Neural progenitor cell (in vitro differentiated cells): ENCODE measurements around the gene MAP7. TPM values are rescaled to one million over a fixed set of nuclear protein-coding genes. Genes with fewer than 3 reads are reported as not detected.

ENCODE experiments used
- DNase-seq: peaks from one replicate; pipeline ENCODE4 v3.0.0-alpha.2; 2016; ENCODE audit warnings: low spot score
- H2AFZ ChIP-seq: fragments of 200-600 bp; sonication (generic); replicated peaks from 2 replicates; pipeline ENCODE4 v1.6.1; 2016; ENCODE audit warnings: antibody characterized with exemption
- H3F3A ChIP-seq: fragments of 200-600 bp; sonication (generic); 2 replicates; pipeline ENCODE4 v1.6.1; 2016; ENCODE audit warnings: antibody characterized with exemption, low read depth
- H3K27ac ChIP-seq: fragments of 200-600 bp; sonication (generic); 2 replicates; pipeline ENCODE4 v1.5.1; 2016; ENCODE audit warnings: mild to moderate bottlenecking
- H3K27me3 ChIP-seq: fragments of 200-600 bp; sonication (generic); 2 replicates; pipeline ENCODE4 v1.6.1; 2016; ENCODE audit warnings: mild to moderate bottlenecking, moderate library complexity
- H3K36me3 ChIP-seq: fragments of 200-600 bp; sonication (generic); 2 replicates; pipeline ENCODE4 v1.5.1; 2016
- H3K4me1 ChIP-seq: fragments of 200-600 bp; sonication (generic); 2 replicates; pipeline ENCODE4 v1.6.1; 2016; ENCODE audit warnings: mixed run types
- H3K4me2 ChIP-seq: fragments of 200-600 bp; sonication (generic); 2 replicates; pipeline ENCODE4 v1.6.1; 2016
- H3K4me3 ChIP-seq: fragments of 200-600 bp; sonication (generic); 2 replicates; pipeline ENCODE4 v1.5.1; 2016
- H3K79me2 ChIP-seq: fragments of 200-600 bp; sonication (generic); 2 replicates; pipeline ENCODE4 v1.6.1; 2016; ENCODE audit warnings: low read depth
- H3K9ac ChIP-seq: fragments of 200-600 bp; sonication (generic); 2 replicates; pipeline ENCODE4 v1.6.1; 2016
- H3K9me3 ChIP-seq: fragments of 200-600 bp; sonication (generic); 2 replicates; pipeline ENCODE4 v1.5.1; 2016; ENCODE audit warnings: low read depth
- H4K20me1 ChIP-seq: fragments of 200-600 bp; sonication (generic); 2 replicates; pipeline ENCODE4 v1.6.1; 2016; ENCODE audit warnings: low read depth
- H3K27ac Mint-ChIP-seq: 3 replicates; pipeline ENCODE4 v1.8.0; 2021; ENCODE audit warnings: mixed read lengths
- H3K27me3 Mint-ChIP-seq: 2 replicates; pipeline ENCODE4 v1.8.0; 2022; ENCODE audit warnings: low read depth, mild to moderate bottlenecking, inconsistent platforms, moderate library complexity, mixed read lengths; ENCODE audit not compliant: insufficient read depth
- H3K36me3 Mint-ChIP-seq: 3 replicates; pipeline ENCODE4 v1.8.0; 2021; ENCODE audit warnings: mixed read lengths
- H3K4me1 Mint-ChIP-seq: 3 replicates; pipeline ENCODE4 v1.8.0; 2021; ENCODE audit warnings: mixed read lengths
- H3K4me3 Mint-ChIP-seq: 3 replicates; pipeline ENCODE4 v1.8.0; 2021; ENCODE audit warnings: mild to moderate bottlenecking, moderate library complexity, mixed read lengths
- H3K9me3 Mint-ChIP-seq: 3 replicates; pipeline ENCODE4 v1.8.0; 2020; ENCODE audit warnings: mixed read lengths
- CTCF ChIP-seq: fragments of 200-600 bp; sonication (generic); IDR thresholded peaks from 2 replicates; pipeline ENCODE4 v1.5.1; 2017; ENCODE audit warnings: antibody characterized with exemption, mild to moderate bottlenecking
- EZH2 ChIP-seq: fragments of 200-600 bp; sonication (generic); IDR thresholded peaks from 2 replicates; pipeline ENCODE4 v1.6.1; 2017; ENCODE audit warnings: antibody characterized with exemption, mild to moderate bottlenecking, moderate library complexity
- EZH2phosphoT487 ChIP-seq: fragments of 200-600 bp; sonication (generic); IDR thresholded peaks from 2 replicates; pipeline ENCODE4 v1.6.1; 2017; ENCODE audit warnings: antibody characterized with exemption
- total RNA-seq: library from RNA; depleted of rRNA; stranded (reverse); fragments of >200 nt; gene quantifications from 2 replicates; pipeline ENCODE4 v1.2.3, GENCODE V29; 2015; ENCODE audit warnings: low replicate concordance

MAP7 gene
- total RNA-seq, 1 donor from 2014 or later, result 9.0 TPM

- no peaks in the 10 kb centered on the region for H3K9me3 Mint-ChIP-seq
- H3K4me2 ChIP-seq, result peak overlapping the region; percentile 60
- H3K27ac Mint-ChIP-seq, result no peak overlapping the region
- no peaks in the 10 kb centered on the region for H3K36me3 Mint-ChIP-seq
- H3F3A ChIP-seq, result peaks cover 18% of the 10 kb centered on the region
- H2AFZ ChIP-seq, result no peak overlapping the region
- no peaks in the 10 kb centered on the region for H3K27me3 ChIP-seq
- H3K36me3 ChIP-seq, result no peaks in the 10 kb centered on the region
- H3K4me3 ChIP-seq, result no peak overlapping the region
- DNase-seq, result no peak
- no peak overlapping the region for H3K9ac ChIP-seq
- H3K79me2 ChIP-seq, result peaks cover 4% of the 10 kb centered on the region
- H3K4me1 ChIP-seq, result peaks cover 43% of the 10 kb centered on the region
- H3K4me3 Mint-ChIP-seq, result no peak overlapping the region
- no peak for TF ChIP-seq EZH2
- TF ChIP-seq EZH2phosphoT487, result no peak
- no peak for TF ChIP-seq CTCF
- peak overlapping the region; percentile 31 for H3K27ac ChIP-seq
- peaks cover 41% of the 10 kb centered on the region for H3K4me1 Mint-ChIP-seq
- no peaks in the 10 kb centered on the region for H3K9me3 ChIP-seq
- no peaks in the 10 kb centered on the region for H4K20me1 ChIP-seq
- no peaks in the 10 kb centered on the region for H3K27me3 Mint-ChIP-seq
These were observed 25.8 kb downstream of the MAP7 start for GRCh38 chr6:136524339-136524935.

- Histone ChIP-seq H3K4me2 (no peak overlapping the region), H3K4me3 (no peak overlapping the region), H3K36me3 (no peaks in the 10 kb centered on the region), H3K9me3 (no peaks in the 10 kb centered on the region), H3K27me3 (no peaks in the 10 kb centered on the region), H3K27ac (no peak overlapping the region), H3K4me1 (peaks cover 41% of the 10 kb centered on the region), H2AFZ (no peak overlapping the region), H3F3A (peaks cover 18% of the 10 kb centered on the region), H3K9ac (no peak overlapping the region), H3K79me2 (peaks cover 4% of the 10 kb centered on the region), H4K20me1 (no peaks in the 10 kb centered on the region)
- no peak overlapping the region for H3K27ac Mint-ChIP-seq
- peaks cover 38% of the 10 kb centered on the region for H3K4me1 Mint-ChIP-seq
- no peak for DNase-seq
- no peak for TF ChIP-seq EZH2phosphoT487
- TF ChIP-seq EZH2, result no peak
- no peak for TF ChIP-seq CTCF
- no peaks in the 10 kb centered on the region for H3K9me3 Mint-ChIP-seq
- no peak overlapping the region for H3K4me3 Mint-ChIP-seq
- no peaks in the 10 kb centered on the region for H3K27me3 Mint-ChIP-seq
- H3K36me3 Mint-ChIP-seq, result no peaks in the 10 kb centered on the region
These were observed 27.0 kb downstream of the MAP7 start for GRCh38 chr6:136523196-136523595.

GRCh38 chr6:136522636-136523035, 27.6 kb downstream of the MAP7 start:
- no peak overlapping the region for H2AFZ ChIP-seq
- H3K36me3 ChIP-seq, result no peaks in the 10 kb centered on the region
- H3K4me1 ChIP-seq, result peaks cover 35% of the 10 kb centered on the region
- peaks cover 4% of the 10 kb centered on the region for H3K79me2 ChIP-seq
- H3K4me3 ChIP-seq, result no peak overlapping the region
- H3K27ac ChIP-seq, result no peak overlapping the region
- TF ChIP-seq EZH2phosphoT487 (no peak), CTCF (no peak), EZH2 (no peak)
- peaks cover 34% of the 10 kb centered on the region for H3K4me1 Mint-ChIP-seq
- H3K9ac ChIP-seq, result no peak overlapping the region
- no peaks in the 10 kb centered on the region for H3K27me3 ChIP-seq
- no peak overlapping the region for H3K4me3 Mint-ChIP-seq
- H3K9me3 Mint-ChIP-seq, result no peaks in the 10 kb centered on the region
- H3K9me3 ChIP-seq, result no peaks in the 10 kb centered on the region
- DNase-seq, result no peak
- H3K4me2 ChIP-seq, result no peak overlapping the region
- peaks cover 18% of the 10 kb centered on the region for H3F3A ChIP-seq
- no peaks in the 10 kb centered on the region for H3K36me3 Mint-ChIP-seq
- H3K27me3 Mint-ChIP-seq, result no peaks in the 10 kb centered on the region
- H3K27ac Mint-ChIP-seq, result no peak overlapping the region
- no peaks in the 10 kb centered on the region for H4K20me1 ChIP-seq
